AG09319 (cell line): ENCODE results near the gene CORO1A.

Experiments used
- DNase-seq: peaks from one replicate; pipeline ENCODE4 v3.0.0-alpha.2; 2010; ENCODE audit warnings: low read depth; ENCODE audit errors: extremely low read depth
- CTCF ChIP-seq: IDR thresholded peaks from 2 replicates; pipeline ENCODE4 v1.5.1; 2011; ENCODE audit warnings: low read depth, mild to moderate bottlenecking, inconsistent platforms, low read length, moderate library complexity

CORO1A gene

GRCh38 chr16:30179195-30179594 is 4.2 kb upstream of the CORO1A start:
- no peak for DNase-seq
- TF ChIP-seq CTCF, result no peak

GRCh38 chr16:30179931-30180330 is 3.5 kb upstream of the CORO1A start:
- DNase-seq, result no peak
- no peak for TF ChIP-seq CTCF

DNA sequence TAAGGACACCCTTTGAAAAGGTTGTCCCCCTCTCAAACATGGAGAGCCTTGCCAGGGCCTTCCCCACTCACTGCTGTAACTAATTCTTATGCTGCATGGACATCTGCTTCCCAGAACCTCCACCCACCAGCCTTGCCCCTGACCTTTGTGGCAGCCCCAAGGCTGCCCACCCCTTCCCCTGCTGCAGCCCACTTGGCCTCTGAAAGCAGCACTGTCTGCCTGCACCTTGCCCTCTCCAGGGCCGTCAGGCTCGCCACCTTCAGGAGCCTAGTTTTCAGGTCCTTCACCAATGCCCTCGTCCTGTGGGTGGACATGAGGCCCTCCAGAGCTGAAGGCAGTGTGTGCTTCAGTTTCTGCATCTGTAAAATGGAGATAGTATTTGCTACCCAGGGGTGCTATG is 2.7 kb upstream of the CORO1A start:
- TF ChIP-seq CTCF, result no peak
- no peak for DNase-seq

DNA sequence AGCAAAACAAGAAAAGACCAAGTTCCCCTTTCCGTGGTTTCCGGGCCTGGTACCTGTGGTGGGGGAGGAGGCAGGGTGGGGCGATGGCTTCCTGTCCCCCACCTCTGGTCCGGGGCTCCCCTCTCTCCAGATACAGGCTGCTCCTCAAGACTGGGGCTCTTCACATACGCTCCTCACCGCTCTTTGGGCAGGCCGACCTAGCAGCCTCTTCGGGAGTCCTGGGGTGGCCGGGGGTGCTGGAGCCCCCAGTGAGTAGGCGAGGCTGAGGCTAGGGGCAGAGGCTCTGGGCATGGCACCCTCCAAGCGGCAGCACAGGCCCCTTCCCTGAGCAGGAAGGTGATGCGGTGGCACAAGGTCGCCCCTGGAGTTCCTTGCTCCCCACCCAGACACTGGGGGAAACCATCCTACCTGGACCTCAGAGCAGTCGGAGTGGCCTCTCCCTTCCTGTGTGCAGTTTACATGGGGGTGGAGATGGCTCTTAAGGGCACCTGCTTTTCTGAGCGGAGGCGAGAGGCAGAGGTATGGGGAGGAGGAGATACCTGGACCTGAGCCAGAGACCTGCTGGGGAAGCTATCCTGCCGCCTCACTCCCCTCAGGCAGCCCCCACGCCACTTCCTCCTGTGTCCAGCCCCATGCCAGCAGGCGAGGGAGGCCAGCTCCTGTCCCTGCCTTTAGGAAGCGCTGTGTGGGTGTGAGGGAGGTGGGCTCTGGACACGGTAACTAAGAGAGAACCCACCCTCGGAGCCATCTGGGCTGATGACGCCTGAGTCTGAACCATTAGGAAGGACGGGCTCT is 891 bp downstream of the CORO1A start:
- TF ChIP-seq CTCF, result no peak
- no peak for DNase-seq

- DNase-seq, result no peak
These were observed 1.7 kb downstream of the CORO1A start for GRCh38 chr16:30184891-30185682.

DNA sequence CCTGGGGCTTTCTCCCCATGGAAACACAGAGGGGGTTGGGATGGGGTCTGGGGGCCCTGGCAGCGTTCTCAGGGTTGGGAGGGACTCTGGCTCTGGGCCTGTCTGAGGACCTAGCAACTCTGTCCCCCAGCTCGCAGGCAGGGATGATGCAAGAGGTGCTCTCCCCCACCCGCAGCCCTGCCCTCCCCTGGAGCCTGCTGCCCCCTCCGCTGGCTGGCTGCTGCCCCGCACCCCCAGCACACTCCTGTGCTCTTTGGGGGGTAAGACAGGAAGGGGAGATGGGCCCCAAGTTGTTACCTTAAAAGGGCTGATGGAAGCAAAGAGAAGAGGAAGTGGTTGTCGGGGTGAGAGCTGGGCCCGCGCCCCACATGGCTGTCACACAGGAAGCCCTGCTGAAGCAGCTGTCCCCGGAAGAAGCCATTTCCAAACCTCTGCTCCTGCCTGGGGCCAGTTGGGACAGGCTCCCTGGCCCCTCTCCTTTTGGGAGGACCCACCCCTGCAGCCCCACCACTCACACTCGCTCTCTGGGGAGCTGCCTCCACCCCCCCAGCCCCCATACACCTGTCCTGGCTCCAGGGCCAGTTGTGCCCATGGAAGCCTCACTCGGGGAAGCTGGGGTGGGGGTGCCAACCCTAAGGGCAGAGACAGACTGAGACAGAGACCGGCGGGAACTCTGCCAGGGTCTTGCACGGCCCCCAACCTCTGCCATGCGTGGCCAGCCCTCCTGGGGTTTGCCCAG is 2.5 kb downstream of the CORO1A start:
- no peak for DNase-seq
- no peak for TF ChIP-seq CTCF

More at GRCh38 chr16:30184891-30185682, 1.7 kb downstream of the CORO1A start:
- no peak for TF ChIP-seq CTCF

DNA sequence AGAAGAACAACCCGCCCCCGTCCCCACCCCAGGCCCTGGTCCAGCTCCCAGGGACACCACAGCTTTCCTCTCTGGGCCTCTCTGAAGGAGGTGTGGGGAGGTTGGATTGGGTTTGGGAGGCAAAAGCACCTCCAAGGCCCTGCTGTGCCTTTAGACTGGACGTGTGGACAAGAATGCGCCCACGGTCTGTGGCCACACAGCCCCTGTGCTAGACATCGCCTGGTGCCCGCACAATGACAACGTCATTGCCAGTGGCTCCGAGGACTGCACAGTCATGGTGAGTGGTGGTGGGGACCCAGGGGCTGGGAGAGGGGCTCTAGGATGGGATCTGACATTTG is 3.0 kb downstream of the CORO1A start:
- TF ChIP-seq CTCF, result no peak
- no peak for DNase-seq
